IPS-18c (cell line): ENCODE results near the gene DIO1.
A peak's percentile ranks its signal among the peaks of the same experiment; 100 is the strongest.

Experiments used
- H3K4me3 ChIP-seq: 2 replicates; pipeline ENCODE4 v1.7.0; 2013; ENCODE audit warnings: low read depth, mild to moderate bottlenecking, low read length, moderate library complexity; ENCODE audit not compliant: insufficient read depth
- H3K9me3 ChIP-seq: one replicate; pipeline ENCODE4 v1.6.1; 2013; ENCODE audit warnings: mild to moderate bottlenecking, low read length, moderate library complexity; ENCODE audit not compliant: control insufficient read depth, insufficient read depth

DIO1 gene

DNA sequence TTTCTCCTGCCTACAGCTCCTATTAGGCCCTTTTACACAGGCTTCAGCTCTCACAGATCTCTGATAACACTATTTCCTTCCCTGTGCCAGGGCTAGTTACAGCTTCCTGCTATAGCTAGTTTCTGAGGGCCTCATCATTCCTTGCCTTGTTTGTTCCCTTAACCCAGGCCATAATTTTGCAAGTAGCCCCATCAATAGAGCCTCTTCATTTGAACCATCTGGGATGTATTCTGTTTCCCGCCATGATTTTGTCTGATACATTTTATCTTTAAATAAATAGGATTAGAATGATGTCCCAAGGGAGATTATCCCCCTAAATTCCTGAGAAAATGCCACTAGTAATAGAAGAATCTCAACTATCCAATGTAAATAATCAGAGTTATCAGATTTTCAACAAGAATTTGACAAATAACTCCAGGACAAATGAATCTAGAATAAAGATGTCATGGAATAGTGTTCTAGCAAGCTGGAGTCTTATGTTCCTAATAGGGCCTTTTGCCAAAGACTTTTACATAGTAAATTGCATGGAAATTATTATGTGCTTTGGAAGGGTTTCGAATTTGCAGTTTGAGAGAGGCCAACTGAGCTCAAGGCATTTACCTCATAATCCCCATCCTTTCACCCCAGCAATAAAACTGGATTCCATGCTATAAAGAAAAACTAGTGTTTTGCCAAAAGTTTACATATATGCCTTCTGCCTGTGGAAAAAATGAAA lies 35.4 kb downstream of the DIO1 start:
- no peak overlapping the region for H3K4me3 ChIP-seq

DNA sequence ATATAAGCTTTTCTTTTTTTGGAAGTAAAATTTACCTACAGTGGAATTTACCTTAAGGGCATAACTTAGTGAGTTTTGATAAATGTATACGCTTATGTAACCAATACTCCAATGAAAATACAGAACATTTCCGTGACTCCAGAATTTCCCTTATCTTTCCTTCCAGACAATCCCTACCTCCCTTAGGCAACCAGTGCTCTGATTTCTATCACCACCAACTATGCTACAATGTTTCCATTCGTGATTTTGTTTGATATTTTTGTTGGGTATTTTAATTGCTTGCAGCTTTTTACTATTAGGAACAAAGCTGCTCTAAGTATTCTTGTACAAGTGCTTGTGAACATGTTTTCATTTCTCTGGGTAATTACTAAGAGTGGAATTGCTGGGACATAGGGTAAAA lies 36.9 kb downstream of the DIO1 start:
- Histone ChIP-seq H3K9me3 (peaks cover 4% of the 10 kb centered on the region), H3K4me3 (no peak overlapping the region)

More for the DNA sequence above, 35.4 kb downstream of the DIO1 start:
- H3K9me3 ChIP-seq = peaks cover 7% of the 10 kb centered on the region

DNA sequence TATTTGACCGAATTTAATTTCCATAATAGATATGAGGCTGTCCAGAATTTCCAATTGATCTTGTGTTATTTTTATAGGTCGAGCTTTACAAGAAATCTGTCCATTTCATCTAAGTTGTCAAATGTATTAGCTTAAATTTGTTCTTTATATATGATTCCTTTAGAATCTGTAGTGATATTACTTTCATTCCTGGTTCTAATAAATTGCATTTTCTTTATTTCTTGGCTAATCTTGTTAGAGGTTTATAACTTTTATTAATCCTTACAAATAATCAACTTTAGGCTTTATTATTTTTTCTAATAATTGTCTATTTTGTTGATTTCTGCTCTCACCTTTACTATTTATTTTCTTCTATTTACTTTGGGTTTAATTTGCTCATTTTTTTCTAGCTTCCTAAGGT lies 37.5 kb downstream of the DIO1 start:
- Histone ChIP-seq H3K9me3 (peaks cover 4% of the 10 kb centered on the region), H3K4me3 (no peak overlapping the region)

DNA sequence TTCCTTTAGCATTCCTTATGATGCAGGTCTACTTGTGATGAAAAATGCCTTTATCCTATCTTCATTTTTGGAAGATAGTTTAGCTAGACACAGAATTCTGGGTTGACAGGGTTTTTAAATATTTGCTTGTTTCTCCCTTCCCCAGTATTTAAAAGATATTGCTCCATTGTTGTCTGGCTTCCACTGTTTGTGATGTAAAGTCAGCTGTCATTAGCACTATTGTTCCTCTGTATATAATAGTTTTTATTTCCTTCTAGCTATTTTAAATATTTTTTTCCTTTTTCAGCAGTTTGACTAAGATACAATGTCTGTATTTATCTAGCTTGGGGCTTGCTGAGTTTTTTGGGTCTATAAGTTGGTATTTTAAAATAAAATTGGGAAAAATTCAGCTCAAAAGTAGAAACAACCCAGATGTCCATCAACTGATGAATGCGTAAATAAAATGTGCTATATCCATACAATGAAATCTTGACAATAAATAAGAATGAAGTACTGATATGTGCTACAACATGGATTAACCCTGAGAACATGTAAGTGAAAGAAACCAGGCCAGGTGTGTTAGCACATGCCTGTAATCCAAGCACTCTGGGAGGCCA lies 40.3 kb downstream of the DIO1 start:
- no peak overlapping the region for H3K4me3 ChIP-seq
- peaks cover 4% of the 10 kb centered on the region for H3K9me3 ChIP-seq

DNA sequence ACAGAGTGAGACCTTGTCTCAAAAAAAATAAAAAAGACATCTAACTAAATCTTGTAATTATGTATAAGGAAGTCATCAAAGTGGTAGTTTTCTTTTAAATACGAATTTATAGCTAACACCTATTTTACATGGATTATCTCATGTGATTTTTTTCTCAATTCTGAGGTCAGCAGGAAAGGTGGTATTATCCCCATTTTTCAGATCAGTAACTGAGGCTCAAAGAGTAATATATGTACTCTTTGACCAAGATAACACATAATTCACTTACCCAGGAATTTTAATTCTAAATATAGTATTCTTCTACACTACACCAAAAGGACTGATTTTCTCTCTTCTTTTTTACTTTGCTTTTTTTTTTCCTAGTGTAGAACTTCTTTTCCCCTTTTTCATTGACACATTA lies 42.4 kb downstream of the DIO1 start:
- H3K9me3 ChIP-seq = peaks cover 4% of the 10 kb centered on the region
- no peak overlapping the region for H3K4me3 ChIP-seq

DNA sequence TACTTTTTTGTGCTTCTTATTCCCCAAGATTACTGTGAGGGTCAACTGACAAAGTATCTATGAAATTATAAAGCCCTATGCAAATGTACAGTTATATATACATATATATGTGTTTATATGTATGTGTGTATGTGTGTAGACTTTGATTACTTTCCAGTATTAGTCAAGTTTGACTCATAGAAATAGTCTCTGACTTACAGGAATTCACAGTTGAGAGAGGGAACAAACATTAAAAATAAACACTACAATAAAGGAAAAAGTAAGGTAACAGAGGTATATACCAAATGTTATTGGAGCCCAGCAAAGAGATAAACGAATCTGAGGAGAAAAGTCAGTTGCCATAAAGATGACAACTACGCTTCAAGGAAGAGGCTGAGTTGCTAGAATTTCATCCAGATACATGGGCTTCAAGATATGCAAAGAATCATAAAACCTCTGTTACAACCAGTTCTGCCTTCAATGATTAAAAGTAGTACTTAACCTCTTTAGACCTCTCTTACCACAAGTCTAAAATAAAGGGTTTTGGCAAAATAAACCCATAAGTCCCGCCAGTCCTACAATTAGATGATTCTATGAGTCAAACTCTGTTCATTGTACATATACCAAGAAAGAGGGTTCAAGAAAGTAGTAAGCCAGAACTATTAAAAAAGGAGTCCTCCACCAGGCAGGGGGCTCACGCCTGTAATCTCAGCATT lies 44.3 kb downstream of the DIO1 start:
- Histone ChIP-seq H3K4me3 (no peak overlapping the region), H3K9me3 (no peaks in the 10 kb centered on the region)

DNA sequence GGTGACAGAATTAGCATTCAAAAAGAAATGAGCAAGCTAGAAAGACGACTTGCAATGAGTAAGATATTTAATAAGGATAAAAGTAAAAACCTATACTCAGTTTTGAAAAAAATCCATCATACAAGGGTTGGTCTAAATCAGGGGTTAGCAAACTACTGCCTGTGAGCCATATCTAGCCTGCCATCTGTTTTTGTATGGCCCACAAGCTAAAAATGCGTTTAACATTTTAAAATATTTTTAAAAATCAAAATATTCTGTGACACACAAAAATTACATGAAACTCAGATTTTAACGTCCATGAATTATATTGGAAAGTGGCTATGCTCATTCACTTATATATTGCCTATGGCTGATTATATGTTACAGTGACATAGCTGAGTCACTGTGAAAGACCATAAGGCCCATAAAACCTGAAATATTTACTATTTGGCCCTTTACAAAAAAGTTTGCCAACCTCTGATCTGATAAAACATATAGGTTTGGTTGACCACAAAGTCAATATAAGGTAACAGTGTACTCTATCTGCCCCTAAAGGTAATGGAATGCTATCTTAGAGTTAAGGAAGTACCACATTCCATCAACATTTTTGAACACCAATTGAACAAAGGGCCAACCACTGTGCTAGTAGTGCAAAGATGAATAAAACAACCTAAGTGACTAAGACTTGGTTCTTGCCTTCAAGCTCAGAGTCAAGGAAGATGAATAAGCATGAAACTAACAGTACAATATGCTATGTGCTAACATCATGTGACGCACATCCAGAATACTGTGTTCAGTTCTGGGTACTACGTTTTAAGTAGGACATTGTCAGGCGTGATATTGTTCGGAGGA lies 48.4 kb downstream of the DIO1 start:
- Histone ChIP-seq H3K4me3 (no peak overlapping the region), H3K9me3 (no peaks in the 10 kb centered on the region)

DNA sequence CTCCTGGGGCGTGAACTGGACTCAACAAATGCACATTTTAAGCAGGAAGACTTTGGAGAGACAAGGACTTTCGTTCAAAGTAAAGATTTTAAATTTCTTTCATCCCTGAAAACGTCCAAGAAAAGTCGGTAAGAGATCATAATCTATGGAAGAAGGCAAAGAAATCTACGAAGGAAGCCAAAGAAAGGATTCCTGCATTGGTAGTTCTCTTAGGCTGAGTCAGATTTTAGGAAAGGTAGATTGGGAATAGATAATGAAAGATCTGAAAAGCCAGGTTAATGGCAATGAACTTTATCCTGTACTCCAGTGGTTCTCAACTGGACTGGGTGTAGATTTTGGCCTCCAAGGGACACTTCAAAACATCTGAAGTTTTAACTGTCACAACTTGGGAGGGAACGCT lies 49.1 kb downstream of the DIO1 start:
- H3K4me3 ChIP-seq = no peak overlapping the region
- H3K9me3 ChIP-seq = no peaks in the 10 kb centered on the region

DNA sequence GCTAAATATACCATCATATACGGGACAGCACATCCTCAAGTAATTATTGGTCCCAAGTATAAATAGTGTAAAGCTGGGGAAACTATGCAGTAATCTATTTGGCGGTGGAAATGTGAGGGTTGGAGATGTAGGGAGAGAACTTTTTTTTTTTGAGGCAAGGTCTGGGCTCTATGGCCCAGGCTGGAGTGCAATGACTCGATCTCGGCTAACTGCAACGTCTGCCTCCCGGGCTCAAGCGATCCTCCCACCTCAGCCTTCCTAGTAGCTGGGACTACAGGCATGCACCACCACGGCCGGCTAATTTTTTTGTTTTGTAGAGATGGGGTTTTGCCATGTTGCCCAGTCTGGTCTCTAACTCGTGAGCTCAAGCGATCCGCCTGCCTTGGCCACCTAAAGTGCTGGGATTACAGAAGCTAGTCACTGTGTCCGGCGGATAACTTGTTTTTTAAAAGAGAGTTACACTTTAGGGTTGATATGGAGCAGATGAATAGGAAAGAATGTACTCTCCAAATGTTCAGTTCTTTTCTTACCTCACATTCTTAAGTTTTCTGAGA lies 49.6 kb downstream of the DIO1 start:
- H3K4me3 ChIP-seq = no peak overlapping the region
- no peaks in the 10 kb centered on the region for H3K9me3 ChIP-seq

DNA sequence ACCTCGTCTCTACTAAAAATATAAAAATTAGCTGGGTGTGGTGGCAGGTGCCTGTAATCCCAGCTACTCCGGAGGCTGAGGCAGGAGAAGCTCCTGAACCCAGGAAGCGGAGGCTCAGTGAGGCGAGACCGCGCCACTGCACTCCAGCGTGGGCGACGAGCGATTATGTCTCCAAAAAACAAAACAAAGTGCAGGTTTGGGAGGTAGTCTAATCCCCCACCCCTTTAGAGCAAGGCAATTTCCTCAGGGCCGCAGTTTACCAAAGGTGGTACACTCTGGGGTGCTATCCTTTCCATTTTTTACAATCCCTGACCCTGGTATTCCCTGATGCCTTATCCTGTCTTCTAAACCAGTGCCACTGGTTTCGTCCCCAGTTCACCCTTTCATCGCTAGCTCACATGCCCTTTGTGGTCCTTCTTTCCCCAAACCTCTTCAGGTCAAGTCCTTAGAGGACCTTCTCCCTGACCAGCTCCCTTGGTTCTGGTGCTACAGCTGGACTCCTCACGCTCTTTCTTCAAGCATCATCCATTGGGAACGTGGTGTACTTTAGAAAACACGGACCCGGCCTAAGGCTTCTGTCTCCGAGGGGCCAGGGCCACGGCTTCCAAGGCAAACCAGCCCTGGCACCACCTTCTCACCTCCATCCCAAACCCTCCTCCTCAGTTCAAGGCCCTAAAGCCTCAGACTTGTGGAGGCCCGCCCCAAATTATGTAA lies 50.6 kb downstream of the DIO1 start:
- peak overlapping the region; percentile 96 for H3K4me3 ChIP-seq
- no peaks in the 10 kb centered on the region for H3K9me3 ChIP-seq

DNA sequence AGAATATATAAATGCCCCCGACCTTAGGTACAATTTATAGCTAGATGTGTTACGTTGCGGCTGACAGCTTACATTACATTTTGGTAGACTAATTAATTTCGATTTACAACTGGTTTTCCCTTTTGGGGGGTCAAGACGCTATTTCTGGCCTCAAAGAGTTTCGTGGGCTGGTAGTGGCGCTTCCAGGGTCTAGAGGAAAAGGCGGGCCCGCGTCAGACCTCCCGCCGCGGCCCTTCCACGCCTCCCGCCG lies 51.1 kb downstream of the DIO1 start:
- Histone ChIP-seq H3K9me3 (no peaks in the 10 kb centered on the region), H3K4me3 (peak overlapping the region; percentile 96)

DNA sequence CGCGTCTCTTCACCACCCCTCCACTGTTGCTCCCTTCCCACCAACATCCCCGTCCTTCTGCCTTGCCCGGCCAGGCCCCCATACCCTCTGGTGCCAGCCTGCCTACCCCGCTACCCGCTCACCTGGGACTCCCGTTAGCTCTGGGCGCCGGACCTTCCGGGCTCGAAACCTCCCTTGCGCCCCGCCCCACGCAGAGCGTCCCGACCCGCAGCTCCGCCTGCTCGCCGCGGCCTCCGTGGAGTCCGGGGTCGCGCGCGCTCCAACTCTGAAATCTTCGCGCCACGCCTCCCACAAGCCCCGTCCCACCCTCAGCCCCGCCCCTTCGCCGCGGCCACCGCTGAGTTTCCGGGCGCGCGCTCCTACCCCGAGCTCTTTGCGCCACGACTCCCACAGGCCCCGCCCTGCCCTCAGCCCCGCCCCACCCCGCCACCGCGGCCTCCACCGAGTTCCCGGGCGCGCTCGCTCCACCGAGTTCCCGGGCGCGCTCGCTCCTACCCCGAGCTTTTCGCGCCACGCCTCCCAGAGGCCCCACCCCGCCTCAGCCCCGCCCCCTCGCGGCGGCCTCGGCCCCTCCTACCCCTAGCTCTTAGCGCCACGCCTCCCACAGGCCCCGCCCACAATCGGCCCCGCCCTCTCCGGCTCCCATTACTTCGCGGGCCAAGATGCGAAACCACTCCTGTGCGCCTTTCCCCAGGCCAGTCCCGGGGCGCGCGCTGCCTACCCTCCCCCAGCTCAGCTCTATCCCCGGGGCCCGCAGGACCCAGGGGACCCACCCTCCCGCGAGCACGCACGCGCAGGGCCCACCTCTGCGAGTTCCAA lies 51.7 kb downstream of the DIO1 start, which contains the start of gene IFT25:
Gene IFT25, minus strand, starts transcription at position 267 of the 819 bp plus-strand sequence. CDS start 5,617 bp downstream, outside the sequence.
- no peaks in the 10 kb centered on the region for H3K9me3 ChIP-seq

DNA sequence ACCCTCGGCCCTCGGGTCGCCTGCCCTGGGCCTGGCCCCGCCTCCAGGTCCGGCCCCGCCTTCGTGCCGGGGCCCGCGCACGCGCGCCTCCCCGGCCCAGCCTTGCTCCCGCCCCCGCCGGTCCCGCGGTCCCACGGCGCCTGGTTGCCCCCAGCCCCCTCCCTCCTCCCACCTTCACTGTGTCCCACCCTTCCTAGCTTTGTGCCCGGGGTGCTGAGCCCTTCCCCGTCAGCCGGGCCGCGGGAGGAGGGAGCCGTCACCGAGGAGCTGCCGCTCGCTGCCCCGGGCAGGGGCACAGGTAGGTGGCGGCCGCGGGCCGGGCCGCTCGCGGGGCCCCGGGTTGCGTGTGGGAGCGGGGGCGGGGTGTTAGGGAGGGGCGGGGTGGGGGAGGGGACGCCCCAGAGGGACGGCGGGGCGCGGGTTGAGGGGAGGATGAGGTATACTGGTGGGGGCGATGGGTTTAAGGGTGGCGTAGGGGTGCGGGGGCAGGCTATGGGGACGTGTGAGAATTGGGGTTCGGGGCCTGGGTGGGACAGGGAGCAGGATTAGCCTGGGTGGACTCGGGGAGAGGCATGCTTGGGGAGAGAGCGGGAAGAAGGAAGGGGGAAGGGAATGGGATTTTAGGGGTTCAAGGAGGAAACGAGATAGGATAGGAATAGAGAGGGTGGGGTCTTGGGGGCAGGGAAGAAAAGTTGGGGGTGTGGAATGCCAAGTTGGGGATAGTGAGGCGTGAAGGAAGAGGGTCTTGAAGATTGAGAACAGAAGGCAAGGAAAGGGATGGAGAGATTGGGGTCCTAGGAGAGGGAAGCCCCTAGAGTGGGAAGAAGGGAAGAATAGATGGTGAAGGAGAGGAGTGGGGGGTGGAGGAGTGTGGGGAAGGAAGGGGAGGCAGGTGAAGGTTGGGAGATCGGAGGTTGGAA lies 52.5 kb downstream of the DIO1 start, which contains the start of gene LRRC42:
Gene LRRC42, plus strand, starts transcription at position 99 of the 920 bp plus-strand sequence. CDS start 5,650 bp downstream, outside the sequence.
- Histone ChIP-seq H3K4me3 (peak within 1 kb of the TSS; percentile 96), H3K9me3 (no peaks in the 10 kb centered on the region)

More for the DNA sequence above, 51.7 kb downstream of the DIO1 start, which contains the start of gene IFT25:
- H3K4me3 ChIP-seq = peak within 1 kb of the TSS; percentile 96

DNA sequence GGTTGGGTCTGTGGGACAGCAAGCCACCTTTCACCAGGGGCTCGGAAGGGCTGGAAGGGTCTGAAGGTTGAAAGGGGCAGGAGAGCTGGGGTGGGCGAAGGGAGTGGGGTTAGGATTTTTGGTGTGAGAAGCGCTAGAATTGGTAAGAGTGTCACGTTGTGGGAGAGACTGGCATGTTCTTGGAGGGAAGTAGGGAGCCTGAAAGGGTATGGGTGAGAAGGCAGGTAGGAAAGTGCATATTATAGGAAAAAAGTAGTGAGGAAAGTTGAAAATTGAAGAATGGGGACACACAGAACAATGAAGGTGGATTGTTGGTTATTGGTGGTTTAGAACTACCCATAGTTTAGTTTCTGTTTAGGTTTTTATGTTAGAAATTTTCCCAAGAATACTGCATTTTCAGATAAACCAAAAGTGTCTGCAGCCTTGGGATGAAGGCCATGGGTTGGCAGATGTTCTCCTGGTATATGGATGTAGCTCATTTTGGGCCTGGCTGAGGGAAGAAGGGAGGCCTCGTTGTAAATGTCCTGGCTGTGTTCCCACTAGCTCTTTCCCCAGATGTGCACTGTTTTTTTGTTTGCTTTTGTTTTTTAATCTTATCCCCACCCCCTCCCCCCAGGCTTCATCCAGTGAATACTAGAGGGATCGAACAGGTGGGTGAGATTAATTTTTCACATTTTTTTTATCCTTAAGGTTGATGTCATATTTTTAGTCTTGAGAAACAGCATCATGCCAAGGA lies 53.4 kb downstream of the DIO1 start:
- Histone ChIP-seq H3K9me3 (no peaks in the 10 kb centered on the region), H3K4me3 (peak overlapping the region; percentile 96)
